ENCODE measurements around the gene LYRM7.

GRCh38 chr5:131222731-131223130, 52.0 kb downstream of the LYRM7 start:
- TF ChIP-seq SIN3A (IDR thresholded peaks at IDR 0.05; ENCODE audit: borderline replicate concordance, insufficient read depth, low read length): no peak
- no peak for TF ChIP-seq TAF1 (IDR thresholded peaks at IDR 0.05; ENCODE audit: borderline replicate concordance, insufficient read depth, low read length)
- TF ChIP-seq REST (IDR thresholded peaks at IDR 0.05; ENCODE audit: insufficient read depth in 1 of 2, low read depth in 2 of 2, low read length in 2 of 2): no peak
- no peak for TF ChIP-seq POLR2AphosphoS5 (IDR thresholded peaks at IDR 0.05; ENCODE audit: low read depth, low read length)

Measured in PFSK-1 (cell line).